HEK293T (cell line): ENCODE measurements around the gene HTR2C.

Source experiments
- CTCF ChIA-PET: fragments of 350-600 bp; formaldehyde crosslinking; extraction: SDS; loops from one replicate; lab custom pipeline; 2021; ENCODE audit warnings: antibody characterized with exemption, inconsistent platforms; lab: Yijun Ruan, JAX
- POLR2A ChIA-PET: fragments of 350-600 bp; formaldehyde crosslinking; extraction: SDS; loops from one replicate; lab custom pipeline; 2020; ENCODE audit warnings: antibody characterized with exemption, inconsistent platforms; lab: Yijun Ruan, JAX
- DNase-seq: peaks from one replicate; pipeline ENCODE4 v3.0.0; 2012; ENCODE audit warnings: mixed read lengths; ENCODE audit errors: extremely low spot score
- ARNT ChIP-seq: fragments of 450-650 bp; IDR thresholded peaks from 2 replicates; pipeline ENCODE4 v1.6.1; 2017; ENCODE audit warnings: mild to moderate bottlenecking
- BHLHE40 ChIP-seq: fragments of 450-650 bp; IDR thresholded peaks from 2 replicates; pipeline ENCODE4 v1.6.1; 2016; ENCODE audit warnings: mild to moderate bottlenecking, moderate library complexity, borderline replicate concordance
- CTBP1 ChIP-seq: fragments of 450-650 bp; IDR thresholded peaks from 2 replicates; pipeline ENCODE4 v1.6.1; 2016; ENCODE audit warnings: borderline replicate concordance
- ELF4 ChIP-seq: fragments of 450-650 bp; IDR thresholded peaks from 2 replicates; pipeline ENCODE4 v1.6.1; 2017; ENCODE audit warnings: antibody characterized with exemption
- FOXA1 ChIP-seq: fragments of 450-650 bp; IDR thresholded peaks from 2 replicates; pipeline ENCODE4 v1.6.1; 2016; ENCODE audit warnings: mild to moderate bottlenecking
- FOXK2 ChIP-seq: fragments of 450-650 bp; IDR thresholded peaks from 2 replicates; pipeline ENCODE4 v1.6.1; 2016; ENCODE audit warnings: mild to moderate bottlenecking
- FOXM1 ChIP-seq: fragments of 450-650 bp; IDR thresholded peaks from 2 replicates; pipeline ENCODE4 v1.6.1; 2017; ENCODE audit warnings: mild to moderate bottlenecking, borderline replicate concordance
- HDGF ChIP-seq: fragments of 450-650 bp; IDR thresholded peaks from 2 replicates; pipeline ENCODE4 v1.6.1; 2017; ENCODE audit warnings: antibody characterized with exemption, borderline replicate concordance
- L3MBTL2 ChIP-seq: fragments of 450-650 bp; conservative IDR thresholded peaks from 2 replicates; pipeline ENCODE4 v1.6.1; 2016; ENCODE audit warnings: mild to moderate bottlenecking
- LEF1 ChIP-seq: fragments of 450-650 bp; IDR thresholded peaks from 2 replicates; pipeline ENCODE4 v1.6.1; 2017; ENCODE audit warnings: mild to moderate bottlenecking, borderline replicate concordance
- NFRKB ChIP-seq: fragments of 450-650 bp; IDR thresholded peaks from 2 replicates; pipeline ENCODE4 v1.6.1; 2016; ENCODE audit warnings: mild to moderate bottlenecking, moderate library complexity
- PKNOX1 ChIP-seq: fragments of 450-650 bp; IDR thresholded peaks from 2 replicates; pipeline ENCODE4 v1.6.1; 2016
- SP1 ChIP-seq: fragments of 450-650 bp; IDR thresholded peaks from 2 replicates; pipeline ENCODE4 v1.6.1; 2017
- SUZ12 ChIP-seq: fragments of 450-650 bp; IDR thresholded peaks from 2 replicates; pipeline ENCODE4 v1.6.1; 2016; ENCODE audit warnings: mild to moderate bottlenecking
- TARDBP ChIP-seq: fragments of 450-650 bp; IDR thresholded peaks from 2 replicates; pipeline ENCODE4 v1.6.1; 2016
- ZNF384 ChIP-seq: fragments of 450-650 bp; IDR thresholded peaks from 2 replicates; pipeline ENCODE4 v1.6.1; 2016

The HTR2C gene

GRCh38 chrX:114819509-114819908, 235.6 kb downstream of the HTR2C start:
- POLR2A ChIA-PET, result no interaction called here
- no peak for TF ChIP-seq BHLHE40
- TF ChIP-seq PKNOX1, result no peak
- TF ChIP-seq FOXK2, result no peak
- no peak for TF ChIP-seq ELF4
- no peak for TF ChIP-seq ARNT
- TF ChIP-seq SUZ12, result no peak
- no peak for TF ChIP-seq SP1
- no peak for TF ChIP-seq L3MBTL2
- TF ChIP-seq CTBP1, result no peak
- TF ChIP-seq TARDBP, result no peak
- TF ChIP-seq LEF1, result no peak
- TF ChIP-seq NFRKB, result no peak
- TF ChIP-seq HDGF, result no peak
- TF ChIP-seq ZNF384, result no peak
- no peak for TF ChIP-seq FOXA1
- no peak for DNase-seq
- CTCF ChIA-PET, result no interaction called here

- CTCF ChIA-PET, result no interaction called here
- no peak for TF ChIP-seq ZNF384
- no peak for TF ChIP-seq L3MBTL2
- no peak for TF ChIP-seq SP1
- TF ChIP-seq HDGF, result no peak
- TF ChIP-seq SUZ12, result no peak
- no peak for TF ChIP-seq FOXK2
- no peak for TF ChIP-seq ELF4
- TF ChIP-seq FOXM1, result no peak
- TF ChIP-seq CTBP1, result no peak
- TF ChIP-seq ARNT, result no peak
- TF ChIP-seq NFRKB, result no peak
- no peak for TF ChIP-seq BHLHE40
- TF ChIP-seq LEF1, result no peak
- no peak for TF ChIP-seq TARDBP
- TF ChIP-seq FOXA1, result no peak
- TF ChIP-seq PKNOX1, result no peak
- POLR2A ChIA-PET, result no interaction called here
- DNase-seq, result no peak
Observed at GRCh38 chrX:114841051-114841450, 257.2 kb downstream of the HTR2C start.

GRCh38 chrX:114842181-114842580, 258.3 kb downstream of the HTR2C start:
- ChIA-PET CTCF (no interaction called here), POLR2A (no interaction called here)
- DNase-seq, result no peak
- no peak for TF ChIP-seq ELF4
- no peak for TF ChIP-seq BHLHE40
- no peak for TF ChIP-seq LEF1
- TF ChIP-seq ZNF384, result no peak
- TF ChIP-seq FOXK2, result no peak
- no peak for TF ChIP-seq SP1
- no peak for TF ChIP-seq L3MBTL2

GRCh38 chrX:114889481-114889880, 305.6 kb downstream of the HTR2C start:
- ChIA-PET CTCF (interaction anchor here (1.0 kb wide), 1 partner anchor 70 kb away, joined by 3 read pairs; no protein-coding TSS in a partner anchor), POLR2A (no interaction called here)
- no peak for DNase-seq
- no peak for TF ChIP-seq SUZ12
- TF ChIP-seq CTBP1, result no peak
- no peak for TF ChIP-seq PKNOX1
- TF ChIP-seq FOXK2, result no peak
- TF ChIP-seq NFRKB, result no peak
- no peak for TF ChIP-seq ELF4
- TF ChIP-seq BHLHE40, result no peak
- no peak for TF ChIP-seq FOXM1
- TF ChIP-seq LEF1, result no peak
- TF ChIP-seq ARNT, result no peak
- TF ChIP-seq FOXA1, result no peak
- no peak for TF ChIP-seq HDGF
- TF ChIP-seq L3MBTL2, result no peak
- TF ChIP-seq SP1, result no peak
- TF ChIP-seq TARDBP, result no peak

- no peak for TF ChIP-seq FOXM1
- no peak for TF ChIP-seq ELF4
- no peak for TF ChIP-seq SUZ12
- TF ChIP-seq ZNF384, result no peak
- TF ChIP-seq FOXA1, result no peak
- TF ChIP-seq HDGF, result no peak
- TF ChIP-seq PKNOX1, result no peak
- TF ChIP-seq FOXK2, result no peak
- TF ChIP-seq ARNT, result no peak
- TF ChIP-seq LEF1, result no peak
- no peak for TF ChIP-seq NFRKB
- no peak for TF ChIP-seq L3MBTL2
- ChIA-PET POLR2A (no interaction called here), CTCF (no interaction called here)
- no peak for DNase-seq
Observed at GRCh38 chrX:114903618-114904017, 319.7 kb downstream of the HTR2C start.

GRCh38 chrX:114905251-114905650, 321.4 kb downstream of the HTR2C start:
- ChIA-PET CTCF (no interaction called here), POLR2A (no interaction called here)
- TF ChIP-seq SP1, result no peak
- no peak for TF ChIP-seq FOXM1
- no peak for TF ChIP-seq ZNF384
- TF ChIP-seq FOXK2, result no peak
- TF ChIP-seq FOXA1, result no peak
- no peak for TF ChIP-seq BHLHE40
- no peak for TF ChIP-seq PKNOX1
- TF ChIP-seq ELF4, result no peak
- TF ChIP-seq CTBP1, result no peak
- TF ChIP-seq TARDBP, result no peak
- TF ChIP-seq HDGF, result no peak
- no peak for TF ChIP-seq ARNT
- TF ChIP-seq SUZ12, result no peak
- no peak for DNase-seq
